HG03575 (cell line): Measurements from ENCODE around the gene EEFSEC.

Source experiments
- ATAC-seq: cut with Tn5 transposase; IDR thresholded peaks from one replicate; pipeline ENCODE4 v1.9.1; 2021; ENCODE audit not compliant: unreplicated experiment, insufficient number of reproducible peaks, low FRiP score; ENCODE audit errors: extremely low read depth

The EEFSEC gene

GRCh38 chr3:128433837-128434165 is 280.5 kb downstream of the EEFSEC start:
- no peak for ATAC-seq

DNA sequence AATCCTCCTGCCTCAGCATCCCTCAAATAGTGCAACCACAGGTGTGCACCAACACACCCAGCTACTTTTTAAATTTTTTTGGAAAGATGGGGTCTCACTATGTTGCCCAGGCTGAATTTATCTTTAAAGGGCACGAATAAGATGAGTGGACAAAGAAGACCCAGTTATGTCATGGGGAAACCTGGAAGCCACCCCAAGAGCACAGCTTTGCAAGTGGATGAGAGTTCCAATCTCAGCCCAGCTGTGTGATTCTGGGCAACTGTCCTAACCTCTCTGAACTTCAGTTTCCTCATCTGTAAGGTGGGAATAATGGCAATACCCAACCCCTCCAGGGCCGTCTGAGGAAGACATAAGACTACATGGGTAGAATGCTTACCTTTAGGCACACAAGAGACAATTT is 281.2 kb downstream of the EEFSEC start:
- no peak for ATAC-seq

- no peak for ATAC-seq
These were observed 281.8 kb downstream of the EEFSEC start for GRCh38 chr3:128435058-128435457.

DNA sequence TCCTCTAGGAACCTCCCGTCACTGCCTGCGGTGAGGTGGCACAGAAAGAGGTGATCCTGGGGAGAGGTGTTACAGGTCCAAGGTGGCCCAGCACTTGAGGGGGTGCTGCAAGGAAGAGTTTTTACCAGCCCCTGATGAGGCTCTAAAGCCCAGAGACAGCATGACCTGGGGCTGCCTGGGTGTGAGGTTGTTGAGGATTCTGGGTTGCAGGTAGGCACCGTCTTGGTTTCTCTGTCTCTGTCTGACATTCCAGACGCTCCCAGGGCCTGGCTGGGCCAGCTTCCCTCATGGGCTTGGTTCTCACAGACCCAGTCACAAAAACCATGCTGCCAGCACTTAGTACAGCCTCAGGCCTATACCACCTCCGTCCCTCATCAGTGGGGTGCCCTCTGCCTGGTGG is 282.3 kb downstream of the EEFSEC start:
- no peak for ATAC-seq

GRCh38 chr3:128436214-128436613 is 282.9 kb downstream of the EEFSEC start:
- ATAC-seq, result no peak

- no peak for ATAC-seq
These were observed 285.3 kb downstream of the EEFSEC start for GRCh38 chr3:128438488-128439072.

DNA sequence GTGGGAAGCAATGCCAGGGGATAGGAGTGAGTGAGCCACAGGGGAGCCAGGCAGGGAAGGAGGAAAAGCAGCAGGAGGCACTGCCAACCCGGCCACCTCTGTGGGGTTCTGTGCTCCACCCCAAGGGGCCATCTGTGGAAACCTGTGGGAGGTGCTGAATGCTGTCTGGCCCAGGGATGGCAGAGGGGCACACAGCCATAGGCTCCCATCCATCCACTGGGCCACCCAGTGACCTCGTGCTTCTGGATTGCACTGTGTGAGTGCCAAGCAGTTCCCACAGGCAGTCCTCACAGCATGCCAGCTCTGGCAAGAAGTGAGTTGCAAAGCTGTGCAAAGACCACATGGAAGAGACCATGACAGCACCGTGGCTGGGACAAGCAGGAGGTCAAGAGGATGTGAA is 285.9 kb downstream of the EEFSEC start:
- ATAC-seq, result no peak

GRCh38 chr3:128442070-128442469 is 288.8 kb downstream of the EEFSEC start:
- ATAC-seq, result no peak

DNA sequence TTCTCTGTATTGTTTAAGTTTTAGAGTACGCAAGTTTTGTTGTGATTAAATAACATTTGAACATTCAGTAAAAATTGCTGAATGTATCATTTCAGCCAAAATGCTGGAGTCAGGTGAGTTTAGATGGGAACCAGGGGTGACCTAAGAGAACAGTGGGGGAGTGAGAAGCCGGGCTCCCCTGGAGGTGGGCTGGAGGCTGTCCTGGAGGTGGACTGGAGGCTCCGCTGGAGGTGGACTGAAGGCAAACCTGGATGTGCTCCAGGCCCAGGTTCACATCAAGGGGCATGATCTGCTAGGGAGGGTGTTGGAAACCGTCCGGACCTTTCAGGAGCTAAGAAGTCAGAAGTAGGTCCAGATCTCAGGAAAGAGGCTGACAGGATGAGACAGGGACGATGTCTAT is 289.7 kb downstream of the EEFSEC start:
- no peak for ATAC-seq

DNA sequence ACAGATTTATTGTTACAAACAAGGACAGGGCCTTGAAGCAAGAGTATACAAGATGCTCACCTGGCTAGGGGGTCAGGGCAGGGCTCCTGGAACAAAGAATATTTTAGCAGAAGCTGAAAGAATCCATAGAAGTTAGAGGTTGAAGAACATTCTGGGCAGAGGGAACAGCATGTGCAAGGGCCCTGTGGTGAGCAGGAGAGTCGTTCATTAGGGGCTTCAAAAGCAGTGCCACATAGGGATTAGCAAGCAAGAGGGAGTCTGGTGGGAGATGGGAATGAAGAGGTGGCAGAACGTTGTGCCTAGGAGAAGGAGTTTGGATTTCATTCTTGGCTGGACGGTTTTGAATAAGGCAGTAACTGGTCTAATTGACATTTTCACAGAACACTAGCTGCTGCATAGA is 290.5 kb downstream of the EEFSEC start:
- no peak for ATAC-seq

GRCh38 chr3:128445357-128445756 is 292.1 kb downstream of the EEFSEC start:
- ATAC-seq, result no peak

- no peak for ATAC-seq
These were observed 293.5 kb downstream of the EEFSEC start for GRCh38 chr3:128446821-128447220.

DNA sequence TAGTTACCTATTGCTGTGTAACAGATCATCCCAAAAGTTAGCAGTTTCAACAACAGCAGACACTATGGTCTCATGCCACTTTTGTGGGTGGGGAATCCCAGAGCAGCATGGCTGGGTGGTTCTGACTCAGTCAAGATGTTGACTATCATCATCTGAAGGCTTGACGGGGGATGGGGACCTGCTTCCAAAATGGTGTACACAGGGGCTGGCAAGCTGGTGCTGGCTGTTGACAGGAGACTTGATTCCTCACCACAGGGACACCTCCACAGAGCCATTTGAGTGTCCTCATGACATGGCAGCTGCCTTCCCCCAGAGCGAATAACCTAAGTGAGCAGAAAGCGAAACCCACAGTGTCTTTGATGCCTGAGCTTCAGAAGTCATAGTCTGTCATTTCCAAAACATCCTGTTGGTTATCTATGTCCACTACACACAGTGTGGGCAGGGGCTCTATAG is 294.3 kb downstream of the EEFSEC start:
- no peak for ATAC-seq

- ATAC-seq, result no peak
These were observed 295.2 kb downstream of the EEFSEC start for GRCh38 chr3:128448491-128448890.

DNA sequence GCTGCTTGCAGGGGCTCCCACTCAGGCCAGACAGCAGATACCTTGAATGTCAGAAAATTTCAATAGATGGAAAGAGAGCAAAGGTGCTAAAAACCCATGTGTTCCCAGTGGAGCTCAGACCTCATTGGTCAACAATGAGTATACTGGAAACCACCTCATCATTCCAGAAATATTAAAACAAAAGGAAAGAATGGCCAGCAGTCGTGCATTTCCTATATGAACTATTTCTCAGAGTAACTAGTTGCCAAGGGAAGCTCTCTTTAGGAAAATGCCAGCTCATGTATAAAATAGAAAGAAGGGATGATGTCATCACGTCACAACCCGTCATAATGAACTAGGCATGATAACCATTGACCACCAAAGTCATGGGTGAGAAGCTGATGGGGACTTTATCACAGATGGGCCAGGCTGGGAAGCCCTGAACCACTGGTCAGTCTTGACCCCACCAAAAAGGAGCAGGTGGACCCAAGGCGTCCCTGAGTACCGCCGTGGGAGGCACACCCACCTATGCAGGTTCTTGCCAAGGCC is 295.9 kb downstream of the EEFSEC start:
- ATAC-seq, result no peak

- ATAC-seq, result no peak
These were observed 298.8 kb downstream of the EEFSEC start for GRCh38 chr3:128452120-128452519.

DNA sequence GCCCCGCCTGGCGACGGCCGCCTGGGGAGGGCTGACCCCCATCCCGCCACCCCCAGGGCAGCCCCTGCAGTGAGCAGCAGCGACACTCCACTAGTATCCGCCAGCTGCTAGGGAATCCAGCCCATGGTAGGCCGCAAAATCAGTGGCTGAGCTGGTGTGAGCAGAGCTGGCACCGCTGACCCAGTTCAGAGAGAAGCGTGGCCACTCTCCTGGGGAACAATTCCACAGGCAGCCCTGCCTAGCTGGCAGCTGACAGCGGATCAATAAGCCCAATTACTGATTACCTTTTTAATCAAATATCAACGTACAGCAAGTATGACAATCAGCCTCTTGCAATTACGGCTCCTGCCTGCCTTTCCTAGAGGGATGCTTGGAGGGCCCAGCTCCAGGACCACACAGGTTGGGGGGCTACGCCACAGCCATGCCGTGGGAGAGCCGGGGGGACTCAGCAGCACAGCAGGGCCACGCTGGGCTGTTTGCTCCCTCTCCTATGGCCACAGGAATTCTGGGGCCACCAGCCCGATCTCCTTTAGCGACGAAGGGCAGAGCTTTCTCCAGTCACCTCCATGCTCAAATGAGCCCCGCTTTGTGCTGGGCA is 299.5 kb downstream of the EEFSEC start:
- ATAC-seq, result no peak

GRCh38 chr3:128453501-128454309 is 300.4 kb downstream of the EEFSEC start:
- ATAC-seq, result no peak

DNA sequence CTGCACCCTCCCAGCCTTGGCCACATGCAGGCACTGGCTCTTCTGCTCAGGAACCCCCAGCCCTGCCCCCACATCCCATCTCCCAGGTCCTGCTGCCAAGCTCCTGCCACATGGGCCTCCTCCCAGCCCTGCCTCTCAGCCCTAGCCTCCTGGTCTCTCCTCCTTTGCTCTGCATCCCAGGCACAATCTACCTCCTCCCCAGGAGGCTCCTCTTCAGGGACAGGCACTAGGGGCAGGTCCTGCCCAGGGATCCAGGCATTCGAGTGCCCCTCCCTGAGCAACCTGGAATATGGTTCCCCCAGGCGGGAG is 301.0 kb downstream of the EEFSEC start:
- no peak for ATAC-seq

GRCh38 chr3:128455116-128455515 is 301.8 kb downstream of the EEFSEC start:
- no peak for ATAC-seq
